ENCODE data around the gene NUDT15.
A peak's percentile ranks its signal among the peaks of the same experiment; 100 is the strongest.
"Not testable (repeated sequence)": the region's sequence is repeated elsewhere in the genome, so short reads cannot be mapped to it uniquely, and the experiment has no call there.

NUDT15 gene

GRCh38 chr13:48037346-48038173, at the start of gene NUDT15:
NUDT15 (plus strand) TSS chr13:48037726; CDS start chr13:48037747, 21 bp downstream.
- DNase-seq (ENCODE audit: low spot score) (peak; percentile 84), FAIRE-seq (no peak)

- no peak for FAIRE-seq
- no peak for DNase-seq (ENCODE audit: low spot score)
These were observed 47.1 kb upstream of the NUDT15 start for GRCh38 chr13:47990427-47990826.

- DNase-seq (ENCODE audit: low spot score): no peak
- no peak for FAIRE-seq
These were observed 46.5 kb upstream of the NUDT15 start for GRCh38 chr13:47990920-47991466.

- FAIRE-seq (no peak), DNase-seq (ENCODE audit: low spot score) (no peak)
These were observed 45.7 kb upstream of the NUDT15 start for GRCh38 chr13:47991859-47992258.

- FAIRE-seq (no peak), DNase-seq (ENCODE audit: low spot score) (no peak)
These were observed 40.1 kb upstream of the NUDT15 start for GRCh38 chr13:47997384-47997783.

- FAIRE-seq: no peak
These were observed 37.6 kb upstream of the NUDT15 start for GRCh38 chr13:47999973-48000372.

GRCh38 chr13:48000559-48001113, 36.9 kb upstream of the NUDT15 start:
- FAIRE-seq (no peak), DNase-seq (ENCODE audit: low spot score) (no peak)

More at GRCh38 chr13:47999973-48000372, 37.6 kb upstream of the NUDT15 start:
- no peak for DNase-seq (ENCODE audit: low spot score)

GRCh38 chr13:48001114-48001881, 36.2 kb upstream of the NUDT15 start, which contains the start of gene SUCLA2:
SUCLA2 (minus strand) TSS chr13:48001273; CDS start chr13:48001269, 4 bp downstream.
- FAIRE-seq (no peak), DNase-seq (ENCODE audit: low spot score) (peak; percentile 71)

- not testable (repeated sequence) for FAIRE-seq; DNase-seq (ENCODE audit: low spot score)
These were observed 35.5 kb upstream of the NUDT15 start for GRCh38 chr13:48001999-48002398.

- FAIRE-seq: no peak
- DNase-seq (ENCODE audit: low spot score): no peak
These were observed 33.3 kb upstream of the NUDT15 start for GRCh38 chr13:48004201-48004600.

- FAIRE-seq (no peak), DNase-seq (ENCODE audit: low spot score) (no peak)
These were observed 31.1 kb upstream of the NUDT15 start for GRCh38 chr13:48006396-48006795.

- no peak for FAIRE-seq
These were observed 28.2 kb upstream of the NUDT15 start for GRCh38 chr13:48009284-48009683.

GRCh38 chr13:48010698-48011097, 26.8 kb upstream of the NUDT15 start:
- DNase-seq (ENCODE audit: low spot score): no peak
- FAIRE-seq: no peak

More at GRCh38 chr13:48009284-48009683, 28.2 kb upstream of the NUDT15 start:
- no peak for DNase-seq (ENCODE audit: low spot score)

- DNase-seq (ENCODE audit: low spot score) (no peak), FAIRE-seq (no peak)
These were observed 24.9 kb upstream of the NUDT15 start for GRCh38 chr13:48012668-48013067.

- DNase-seq (ENCODE audit: low spot score) (no peak), FAIRE-seq (no peak)
These were observed 23.2 kb upstream of the NUDT15 start for GRCh38 chr13:48014359-48014758.

GRCh38 chr13:48018637-48019036, 18.9 kb upstream of the NUDT15 start:
- FAIRE-seq: no peak

GRCh38 chr13:48019796-48020195, 17.7 kb upstream of the NUDT15 start:
- no peak for FAIRE-seq

More at GRCh38 chr13:48018637-48019036, 18.9 kb upstream of the NUDT15 start:
- DNase-seq (ENCODE audit: low spot score): no peak

GRCh38 chr13:48028066-48028465, 9.5 kb upstream of the NUDT15 start:
- FAIRE-seq (no peak), DNase-seq (ENCODE audit: low spot score) (no peak)

More at GRCh38 chr13:48019796-48020195, 17.7 kb upstream of the NUDT15 start:
- DNase-seq (ENCODE audit: low spot score): no peak

GRCh38 chr13:48029859-48030258, 7.7 kb upstream of the NUDT15 start:
- FAIRE-seq (no peak), DNase-seq (ENCODE audit: low spot score) (no peak)

- FAIRE-seq (no peak), DNase-seq (ENCODE audit: low spot score) (no peak)
These were observed 1.2 kb downstream of the NUDT15 start for GRCh38 chr13:48038761-48039160.

- no peak for DNase-seq (ENCODE audit: low spot score)
- no peak for FAIRE-seq
These were observed 2.5 kb downstream of the NUDT15 start for GRCh38 chr13:48040049-48040448.

- FAIRE-seq (no peak), DNase-seq (ENCODE audit: low spot score) (no peak)
These were observed 3.4 kb downstream of the NUDT15 start for GRCh38 chr13:48040896-48041295.
